OCI-LY3 (cell line): ENCODE data around the gene KLHDC8B.

Source experiments
- CTCF ChIP-seq: fragments of 200-600, 300-600 bp; sonication (generic); IDR thresholded peaks from 2 replicates; pipeline ENCODE4 v1.5.1; 2014; ENCODE audit warnings: antibody characterized with exemption, low read length, low read depth
- EZH2phosphoT487 ChIP-seq: fragments of 200-600 bp; shearing (Covaris generic); IDR thresholded peaks from 2 replicates; pipeline ENCODE4 v1.6.1; 2018; ENCODE audit warnings: antibody characterized with exemption, mixed run types, low read depth

GRCh38 chr3:49171775-49172500 is 540 bp downstream of the KLHDC8B start:
- no peak for TF ChIP-seq CTCF
- TF ChIP-seq EZH2phosphoT487: no peak
